GM21528 (cell line): ENCODE data around the gene FOXC2.

Source experiments
- ATAC-seq: cut with Tn5 transposase; IDR thresholded peaks from one replicate; pipeline ENCODE4 v1.9.1; 2021; ENCODE audit warnings: mild to moderate bottlenecking, moderate library complexity; ENCODE audit not compliant: unreplicated experiment, low FRiP score

FOXC2 gene

GRCh38 chr16:86566601-86566965, at the start of gene FOXC2:
TSS of gene FOXC2 (plus strand) at chr16:86566829. CDS start at chr16:86567336, 507 bp downstream.
- ATAC-seq: no peak

GRCh38 chr16:86517033-86517432, 49.6 kb upstream of the FOXC2 start:
- ATAC-seq: no peak

DNA sequence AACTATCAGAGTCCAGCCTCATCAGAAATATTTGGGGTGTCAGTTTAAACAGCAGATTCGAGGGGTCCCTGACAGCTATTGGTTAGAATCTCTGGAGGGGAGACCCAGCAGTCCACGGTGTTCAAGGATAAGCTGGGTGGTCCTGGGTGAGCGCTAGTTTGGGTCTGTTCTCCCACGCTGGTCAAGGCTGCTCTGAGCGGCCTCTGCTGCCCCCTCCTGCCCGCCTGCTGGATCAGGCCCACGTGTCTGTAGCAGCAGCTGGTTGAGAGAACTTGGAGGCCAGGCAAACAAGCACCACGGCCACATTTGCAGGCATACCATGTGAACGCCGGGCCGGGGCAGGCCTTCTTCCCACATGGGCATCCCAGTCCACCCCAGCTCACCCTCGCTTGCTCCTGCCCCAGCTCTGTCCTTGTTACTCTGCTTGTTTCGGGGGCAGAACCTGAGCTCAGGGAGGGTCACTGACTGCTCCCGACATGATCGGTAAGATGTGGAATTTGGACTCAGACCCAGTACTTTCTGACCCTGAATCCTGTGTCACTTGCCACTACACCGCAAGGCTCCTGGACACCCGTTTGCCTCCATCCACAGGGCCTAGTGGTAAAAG, 48.9 kb upstream of the FOXC2 start:
- no peak for ATAC-seq

GRCh38 chr16:86519007-86519648, 47.5 kb upstream of the FOXC2 start:
- no peak for ATAC-seq

- no peak for ATAC-seq
These were observed 46.8 kb upstream of the FOXC2 start for GRCh38 chr16:86519649-86520316.

DNA sequence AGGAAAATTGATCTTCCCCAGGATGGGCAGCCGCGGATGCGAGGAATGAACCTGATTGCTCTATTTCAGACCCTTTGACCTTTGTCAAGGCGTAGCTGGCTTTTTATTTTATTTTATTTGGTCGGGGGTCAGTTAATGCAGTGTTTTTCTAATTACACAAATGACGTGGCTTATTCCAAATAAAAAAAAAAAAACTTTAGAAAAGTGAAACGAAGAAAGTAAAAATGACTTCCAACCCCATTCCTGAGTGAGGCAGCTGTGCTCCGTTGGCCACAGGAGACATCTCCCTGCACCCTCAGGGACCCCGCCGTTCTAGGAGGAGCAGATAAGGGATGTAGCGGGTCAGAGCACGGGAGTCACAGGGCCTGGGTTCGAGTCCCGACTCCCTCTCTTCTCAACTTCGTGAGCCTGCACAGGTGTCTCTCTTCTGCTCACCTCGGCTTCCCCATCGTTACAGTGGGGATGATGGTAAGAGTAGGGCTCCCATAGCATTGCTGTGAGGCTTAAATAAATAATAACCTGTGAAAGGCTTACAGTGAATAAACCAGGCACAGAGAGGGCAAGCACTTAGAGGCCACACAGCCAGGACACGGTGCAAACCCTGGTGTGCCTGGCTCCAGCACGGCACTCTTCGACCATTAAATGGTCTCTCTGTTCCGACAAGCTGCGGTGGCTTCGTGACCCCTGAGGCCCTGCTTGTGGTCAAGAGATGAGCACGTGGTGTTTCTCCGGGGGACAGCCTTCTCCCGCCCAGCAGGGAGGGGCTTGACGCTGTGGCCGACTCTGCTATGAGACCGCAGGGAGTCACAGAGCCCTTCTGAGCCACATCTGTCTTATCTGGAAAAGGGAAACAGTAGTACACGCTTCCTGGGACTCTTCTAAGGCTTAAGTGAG, 46.1 kb upstream of the FOXC2 start:
- no peak for ATAC-seq

GRCh38 chr16:86521236-86522197, 45.1 kb upstream of the FOXC2 start:
- ATAC-seq: no peak

DNA sequence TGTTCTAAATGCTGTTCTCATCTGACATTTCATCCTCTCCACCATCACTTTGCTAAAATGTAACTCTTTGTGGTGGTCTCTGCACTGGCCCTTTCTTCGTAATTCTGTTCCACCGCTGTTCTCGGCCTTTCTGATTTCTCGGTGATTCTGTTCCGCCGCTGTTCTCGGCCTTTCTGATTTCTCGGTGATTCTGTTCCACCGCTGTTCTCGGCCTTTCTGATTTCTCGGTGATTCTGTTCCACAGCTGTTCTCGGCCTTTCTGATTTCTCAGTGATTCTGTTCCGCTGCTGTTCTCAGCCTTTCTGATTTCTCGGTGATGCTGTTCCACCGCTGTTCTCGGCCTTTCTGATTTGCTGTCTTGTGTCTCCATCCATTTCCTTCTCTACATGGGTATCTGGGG, 44.0 kb upstream of the FOXC2 start:
- no peak for ATAC-seq

DNA sequence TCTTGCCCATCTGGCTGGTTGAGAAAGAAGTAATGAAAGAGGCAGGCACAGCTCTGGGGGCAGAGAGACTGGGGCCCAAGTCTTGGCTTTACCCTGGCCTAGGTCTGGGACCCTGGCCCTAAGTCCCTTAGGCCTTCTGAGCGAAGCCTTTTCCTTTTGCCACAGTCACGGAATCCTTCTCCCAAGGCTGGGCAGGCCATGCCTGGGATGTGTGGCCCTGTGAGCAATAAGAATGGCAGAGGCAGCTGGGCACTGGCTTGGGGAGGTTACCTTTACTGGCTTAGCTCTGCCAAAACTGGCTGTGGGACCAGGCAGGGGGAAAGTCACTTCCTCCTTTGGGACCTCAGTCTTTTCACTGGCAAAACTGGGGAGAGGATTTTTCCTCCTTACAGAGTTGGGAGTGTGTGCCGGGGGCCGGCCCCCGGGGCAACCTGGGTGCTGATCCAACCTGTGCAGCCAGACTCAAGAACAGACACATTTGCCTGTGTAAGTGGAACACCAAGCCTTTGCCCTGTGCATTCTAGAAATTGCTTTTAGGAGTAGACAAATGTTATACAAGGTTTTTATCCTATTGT, 43.4 kb upstream of the FOXC2 start:
- no peak for ATAC-seq

- no peak for ATAC-seq
These were observed 42.6 kb upstream of the FOXC2 start for GRCh38 chr16:86524029-86524428.

GRCh38 chr16:86525696-86526095, 40.9 kb upstream of the FOXC2 start:
- ATAC-seq: no peak

- ATAC-seq: no peak
These were observed 39.3 kb upstream of the FOXC2 start for GRCh38 chr16:86527366-86527765.

DNA sequence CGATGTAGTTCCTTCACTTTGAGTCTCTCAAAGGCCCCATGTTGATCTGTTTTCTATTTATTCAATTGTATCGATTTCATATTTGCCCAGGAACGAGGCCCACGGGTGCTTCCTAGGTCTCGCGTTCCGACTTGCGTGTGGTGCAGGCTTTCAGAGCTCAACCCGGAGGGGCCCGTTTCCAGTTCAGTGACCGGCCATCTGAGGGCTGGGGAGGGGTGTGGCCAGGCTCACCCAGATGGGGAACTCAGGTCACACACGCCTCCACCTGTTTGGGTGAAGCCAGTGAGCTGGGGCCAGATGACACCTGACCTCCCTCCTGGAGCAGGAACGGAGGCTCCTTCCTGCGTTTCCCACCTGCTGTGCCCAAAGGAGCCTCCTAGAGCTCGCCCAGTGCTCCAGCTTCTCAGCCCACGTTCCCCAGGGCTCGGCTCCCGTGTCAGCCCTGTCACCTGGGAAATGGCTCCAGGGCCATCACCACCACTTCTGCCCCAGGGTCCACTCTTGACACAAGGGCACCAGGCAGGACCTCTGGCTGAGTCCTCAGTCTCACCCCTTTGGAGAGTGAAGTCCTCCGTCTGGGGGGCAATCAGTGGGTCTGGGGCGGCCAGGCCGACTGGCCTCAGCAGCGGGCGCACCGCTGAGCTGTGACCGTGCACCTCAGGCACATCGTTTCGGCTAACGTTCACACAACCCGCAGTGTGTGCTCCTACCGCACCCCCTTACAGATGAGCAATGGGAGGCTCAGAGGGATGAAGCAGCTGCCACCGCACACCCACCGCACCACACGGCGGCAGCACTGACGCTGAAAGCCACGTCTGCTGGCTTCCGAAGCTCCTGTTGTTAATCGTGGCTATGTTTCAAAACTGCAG, 38.3 kb upstream of the FOXC2 start:
- ATAC-seq: no peak

- no peak for ATAC-seq
These were observed 37.5 kb upstream of the FOXC2 start for GRCh38 chr16:86529160-86529559.

GRCh38 chr16:86530251-86531190, 36.1 kb upstream of the FOXC2 start:
- ATAC-seq: no peak

- no peak for ATAC-seq
These were observed 35.5 kb upstream of the FOXC2 start for GRCh38 chr16:86531191-86531545.

- ATAC-seq: no peak
These were observed 34.7 kb upstream of the FOXC2 start for GRCh38 chr16:86531641-86532525.
